Fibroblast of the conjunctiva (primary cell): Measurements from ENCODE around the gene AP1S3.
A peak's percentile ranks its signal among the peaks of the same experiment; 100 is the strongest.

Experiments
- DNase-seq: peaks from one replicate; pipeline ENCODE4 v3.0.0-alpha.2; 2010; ENCODE audit warnings: low read depth

Gene AP1S3

GRCh38 chr2:223760838-223761502 lies 76.4 kb downstream of the AP1S3 start:
- peak; percentile 30 for DNase-seq

GRCh38 chr2:223759569-223760430 lies 77.6 kb downstream of the AP1S3 start:
- no peak for DNase-seq

GRCh38 chr2:223758131-223758840 lies 79.1 kb downstream of the AP1S3 start:
- DNase-seq = no peak

- no peak for DNase-seq
Observed at GRCh38 chr2:223753940-223754339, 83.4 kb downstream of the AP1S3 start.

GRCh38 chr2:223751012-223751411 lies 86.4 kb downstream of the AP1S3 start:
- no peak for DNase-seq

- no peak for DNase-seq
Observed at GRCh38 chr2:223747392-223748042, 89.9 kb downstream of the AP1S3 start.

- DNase-seq = no peak
Observed at GRCh38 chr2:223746611-223747010, 90.8 kb downstream of the AP1S3 start.

- DNase-seq = no peak
Observed at GRCh38 chr2:223744580-223744979, 92.8 kb downstream of the AP1S3 start.

GRCh38 chr2:223740679-223741078 lies 96.7 kb downstream of the AP1S3 start:
- no peak for DNase-seq

GRCh38 chr2:223737207-223737606 lies 100.2 kb downstream of the AP1S3 start:
- no peak for DNase-seq

- no peak for DNase-seq
Observed at GRCh38 chr2:223736488-223736887, 100.9 kb downstream of the AP1S3 start.

- DNase-seq = peak; percentile 43
Observed at GRCh38 chr2:223735659-223736244, 101.6 kb downstream of the AP1S3 start.

- DNase-seq = no peak
Observed at GRCh38 chr2:223735035-223735640, 102.2 kb downstream of the AP1S3 start.

- no peak for DNase-seq
Observed at GRCh38 chr2:223734346-223734745, 103.0 kb downstream of the AP1S3 start.

- DNase-seq = no peak
Observed at GRCh38 chr2:223732346-223732745, 105.0 kb downstream of the AP1S3 start.

GRCh38 chr2:223731503-223731902 lies 105.9 kb downstream of the AP1S3 start:
- no peak for DNase-seq

- no peak for DNase-seq
Observed at GRCh38 chr2:223729781-223730180, 107.6 kb downstream of the AP1S3 start.

- peak; percentile 59 for DNase-seq
Observed at GRCh38 chr2:223727562-223727961, 109.8 kb downstream of the AP1S3 start.

- DNase-seq = no peak
Observed at GRCh38 chr2:223725986-223726970, 111.1 kb downstream of the AP1S3 start.

- DNase-seq = peak; percentile 84
Observed at GRCh38 chr2:223725494-223725893, 111.9 kb downstream of the AP1S3 start.
